ENCODE results near the gene PCDHA9. TPM values are rescaled to one million over a fixed set of nuclear protein-coding genes. Genes with fewer than 3 reads are reported as not detected.
"Not testable (repeated sequence)": the region's sequence is repeated elsewhere in the genome, so short reads cannot be mapped to it uniquely, and the experiment has no call there.

The PCDHA9 gene
- total and polyA plus RNA-seq, 2 of the 4 experiments (the other 2 are of a cell fraction), result under 0.01 TPM; not detected in 1

GRCh38 chr5:140876541-140877261 lies 28.5 kb downstream of the PCDHA9 start:
- H3K27me3 ChIP-seq (ENCODE audit: control insufficient read depth, insufficient read depth, low read length); H3K9me1 ChIP-seq (ENCODE audit: insufficient read depth, low read length); H3K14ac ChIP-seq (replicated peaks; ENCODE audit: low read depth, low read length); H2BK20ac ChIP-seq (ENCODE audit: low read depth, low read length); POLR2A ChIA-PET (ENCODE audit: unreplicated experiment); H3K56ac ChIP-seq (ENCODE audit: extremely low read depth, insufficient read depth, low read length); H4K5ac ChIP-seq (ENCODE audit: low read depth, low read length); H3K79me1 ChIP-seq (ENCODE audit: low read depth in 1 of 2, low read length in 2 of 2); H3K4me2 ChIP-seq (ENCODE audit: low read depth, low read length); intact Hi-C loops (cut with micrococcal nuclease); DNase-seq; in situ Hi-C loops (cut with MboI; ENCODE audit: low sequenced_read_pairs); H4K20me1 ChIP-seq (ENCODE audit: insufficient read depth, low read length); ATAC-seq (ENCODE audit: low read depth); H3K4me3 ChIP-seq (ENCODE audit: insufficient read depth, low read depth, low read length); H3K27ac ChIP-seq (ENCODE audit: insufficient read depth, low read length); CTCF ChIA-PET; H3K4ac ChIP-seq (ENCODE audit: low read depth, low read length); H4K91ac ChIP-seq (ENCODE audit: insufficient read depth, low read depth, low read length); H2BK120ac ChIP-seq (ENCODE audit: low read depth, low read length); BruUV-seq (replicated peaks); H3K18ac ChIP-seq (ENCODE audit: low read depth, low read length); H3K36me3 ChIP-seq (ENCODE audit: control insufficient read depth, insufficient read depth, low read length); H2AFZ ChIP-seq (replicated peaks; ENCODE audit: low read length, poor library complexity); H2BK5ac ChIP-seq (ENCODE audit: low read depth, low read length, poor library complexity, severe bottlenecking); H2AK5ac ChIP-seq (ENCODE audit: low read depth, low read length); H4K8ac ChIP-seq (ENCODE audit: low read depth in 2 of 2, low read length in 2 of 2); H3K9ac ChIP-seq (ENCODE audit: low read depth, low read length); dilution Hi-C loops (cut with HindIII; ENCODE audit: low sequenced_read_pairs, unreplicated experiment); H2AK9ac ChIP-seq (replicated peaks; ENCODE audit: low read depth, low read length, poor library complexity); H3K23ac ChIP-seq (ENCODE audit: low read depth, low read length); H2BK15ac ChIP-seq (ENCODE audit: low read depth, low read length); H3K4me1 ChIP-seq (ENCODE audit: control insufficient read depth, insufficient read depth, low read length): not testable (repeated sequence)
- H3K9me3 ChIP-seq (ENCODE audit: control insufficient read depth, insufficient read depth, low read length), result peaks cover 15% of the 10 kb centered on the region
- 39% methylated on average over 59 of the region's 80 CpGs; no CpG with 5 or more reads in 1 of the 2 experiments for WGBS, 2 experiments (ENCODE audit: extremely low coverage in 2 of 2, insufficient read length in 1 of 2)
